Mesenchymal stem cell (in vitro differentiated cells and primary cell): Measurements from ENCODE around the gene MVD.

Experiments
- DNase-seq: peaks from one replicate; pipeline ENCODE4 v3.0.0-alpha.2; 2013
- H2AFZ ChIP-seq: one replicate; pipeline ENCODE4 v1.6.1; 2013; ENCODE audit warnings: low read depth, mild to moderate bottlenecking, control low read depth, inconsistent platforms, low read length, moderate library complexity
- H2AK5ac ChIP-seq: 2 replicates; pipeline ENCODE4 v1.6.1; 2013; ENCODE audit warnings: low read length, moderate library complexity, mild to moderate bottlenecking, inconsistent platforms; ENCODE audit not compliant: severe bottlenecking
- H2BK120ac ChIP-seq: one replicate; pipeline ENCODE4 v1.6.1; 2013; ENCODE audit warnings: low read depth, mild to moderate bottlenecking, inconsistent platforms, low read length, moderate library complexity
- H2BK12ac ChIP-seq, 2 experiments: one replicate each; pipeline ENCODE4 v1.6.1; 2013; ENCODE audit warnings: inconsistent platforms in 2 of 2, low read length in 2 of 2, mild to moderate bottlenecking in 2 of 2, moderate library complexity in 2 of 2, control low read depth in 1 of 2
- H2BK15ac ChIP-seq: one replicate; pipeline ENCODE4 v1.6.1; 2013; ENCODE audit warnings: mild to moderate bottlenecking, low read depth, inconsistent platforms; ENCODE audit not compliant: poor library complexity, severe bottlenecking
- H2BK5ac ChIP-seq: 2 replicates; pipeline ENCODE4 v1.6.1; 2013; ENCODE audit warnings: low read depth, mild to moderate bottlenecking, low read length, control low read depth, inconsistent platforms; ENCODE audit not compliant: poor library complexity, severe bottlenecking
- H3K14ac ChIP-seq, 2 experiments: one replicate each; pipeline ENCODE4 v1.6.1; 2013; ENCODE audit warnings: inconsistent platforms in 2 of 2, low read length in 2 of 2, control low read depth in 1 of 2, mild to moderate bottlenecking in 1 of 2, moderate library complexity in 1 of 2
- H3K18ac ChIP-seq, 2 experiments: one replicate each; pipeline ENCODE4 v1.6.1; 2013; ENCODE audit warnings: inconsistent platforms in 2 of 2, low read length in 2 of 2, control low read depth in 1 of 2, low read depth in 1 of 2, mild to moderate bottlenecking in 1 of 2
- H3K23ac ChIP-seq, 2 experiments: one replicate each; pipeline ENCODE4 v1.6.1; 2013; ENCODE audit warnings: inconsistent platforms in 2 of 2, low read length in 2 of 2, mild to moderate bottlenecking in 2 of 2, moderate library complexity in 2 of 2, control low read depth in 1 of 2
- H3K27ac ChIP-seq: 2 replicates; pipeline ENCODE4 v1.5.1; 2013; ENCODE audit warnings: mild to moderate bottlenecking, moderate library complexity, low read length, control low read depth, inconsistent platforms; ENCODE audit not compliant: poor library complexity, severe bottlenecking
- H3K27me3 ChIP-seq, 2 experiments: 2 replicates each; pipeline versions ENCODE4 v1.6.1 to v1.7.0; 2013; ENCODE audit warnings: low read length in 2 of 2, mild to moderate bottlenecking in 2 of 2, moderate library complexity in 2 of 2, control low read depth in 1 of 2, inconsistent platforms in 1 of 2; ENCODE audit not compliant: control insufficient read depth in 1 of 2, insufficient read depth in 1 of 2
- H3K36me3 ChIP-seq, 2 experiments: 2 replicates each; pipeline versions ENCODE4 v1.6.1 to v1.7.0; 2013; ENCODE audit warnings: low read length in 2 of 2, control low read depth in 1 of 2, inconsistent platforms in 1 of 2, low read depth in 1 of 2, mild to moderate bottlenecking in 1 of 2; ENCODE audit not compliant: insufficient read depth in 2 of 2, control insufficient read depth in 1 of 2
- H3K4ac ChIP-seq, 2 experiments: one replicate each; pipeline ENCODE4 v1.6.1; 2013; ENCODE audit warnings: inconsistent platforms in 2 of 2, low read length in 2 of 2, mild to moderate bottlenecking in 2 of 2, moderate library complexity in 2 of 2, control low read depth in 1 of 2, low read depth in 1 of 2
- H3K4me1 ChIP-seq: 2 replicates; pipeline ENCODE4 v1.6.1; 2013; ENCODE audit warnings: low read depth, low read length, control low read depth; ENCODE audit not compliant: control insufficient read depth, insufficient read depth
- H3K4me2 ChIP-seq: 2 replicates; pipeline ENCODE4 v1.6.1; 2013; ENCODE audit warnings: low read length, mild to moderate bottlenecking, inconsistent platforms; ENCODE audit not compliant: poor library complexity, severe bottlenecking
- H3K4me3 ChIP-seq, 2 experiments: 2 replicates each; pipeline versions ENCODE4 v1.5.1 to v1.7.0; 2013; ENCODE audit warnings: low read length in 2 of 2, mild to moderate bottlenecking in 2 of 2, control low read depth in 1 of 2, low read depth in 1 of 2; ENCODE audit not compliant: insufficient read depth in 1 of 2
- H3K79me1 ChIP-seq: replicated peaks from 2 replicates; pipeline ENCODE4 v1.6.1; 2013; ENCODE audit warnings: mild to moderate bottlenecking, control low read depth, low read length, inconsistent platforms; ENCODE audit not compliant: poor library complexity, severe bottlenecking
- H3K9ac ChIP-seq: 2 replicates; pipeline ENCODE4 v1.7.0; 2013; ENCODE audit warnings: mild to moderate bottlenecking, low read length, moderate library complexity
- H3K9me3 ChIP-seq: 2 replicates; pipeline ENCODE4 v1.7.0; 2013; ENCODE audit warnings: mild to moderate bottlenecking, low read length; ENCODE audit not compliant: control insufficient read depth
- H4K8ac ChIP-seq: one replicate; pipeline ENCODE4 v1.6.1; 2013; ENCODE audit warnings: inconsistent platforms, mild to moderate bottlenecking, low read length, moderate library complexity
- H4K91ac ChIP-seq: one replicate; pipeline ENCODE4 v1.6.1; 2013; ENCODE audit warnings: mild to moderate bottlenecking, low read length, inconsistent platforms
- WGBS: methylation state at CpG from one replicate; pipeline ENCODE4 v1.1.7; 2013; ENCODE audit warnings: mixed read lengths; 5-methylcytosine and 5-hydroxymethylcytosine counted together

MVD gene

GRCh38 chr16:88695753-88696152 lies 32.9 kb upstream of the MVD start:
- Histone ChIP-seq H3K79me1 (peaks cover 2% of the 10 kb centered on the region), H2AFZ (no peak overlapping the region), H3K27ac (no peak overlapping the region), H2BK5ac (no peak overlapping the region), H3K9ac (no peak overlapping the region), H2BK12ac (no peak overlapping the region), H3K4me1 (peaks cover 8% of the 10 kb centered on the region), H3K14ac (no peak overlapping the region), H2AK5ac (no peak overlapping the region), H3K23ac (no peak overlapping the region), H2BK15ac (no peak overlapping the region), H4K8ac (no peak overlapping the region), H3K27me3 (peaks cover 4 to 22% of the 10 kb centered on the region in 2 experiments), H3K4me2 (no peak overlapping the region), H3K36me3 (peaks cover 24 to 52% of the 10 kb centered on the region in 2 experiments), H3K9me3 (no peaks in the 10 kb centered on the region), H3K4ac (peak overlapping the region in 1 of 2 experiments; percentile 0), H4K91ac (no peak overlapping the region), H3K18ac (no peak overlapping the region), H2BK120ac (no peak overlapping the region), H3K4me3 (no peak overlapping the region)
- 96% methylated on average over 7 of the region's 7 CpGs for WGBS
- no peak for DNase-seq

DNA sequence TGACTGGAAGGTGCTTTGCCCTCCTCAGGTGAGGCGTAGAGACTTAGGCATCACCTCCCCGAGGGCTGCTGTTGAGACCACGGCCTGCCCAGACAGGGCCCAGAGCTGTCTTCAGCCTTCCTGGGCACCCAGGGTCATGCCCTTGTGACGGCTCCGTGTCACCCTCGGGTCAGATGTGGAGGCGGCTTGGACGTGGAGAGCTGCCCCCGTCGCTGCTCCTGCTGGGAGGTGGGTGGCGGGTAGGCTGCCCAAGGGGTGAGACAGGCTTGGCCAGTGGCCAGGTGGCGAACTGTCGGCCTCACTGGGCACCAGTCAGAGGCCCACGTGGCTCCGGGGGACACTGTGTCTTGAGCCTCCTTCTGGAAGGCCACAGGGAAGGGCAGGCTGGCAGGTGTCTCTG lies 32.3 kb upstream of the MVD start:
- H3K79me1 ChIP-seq, result no peaks in the 10 kb centered on the region
- no peak overlapping the region for H2BK12ac ChIP-seq
- H3K9ac ChIP-seq, result no peak overlapping the region
- no peak overlapping the region for H3K18ac ChIP-seq
- H3K14ac ChIP-seq, result no peak overlapping the region
- H2BK15ac ChIP-seq, result no peak overlapping the region
- no peak overlapping the region for H3K4ac ChIP-seq
- no peak overlapping the region for H4K8ac ChIP-seq
- H3K4me2 ChIP-seq, result no peak overlapping the region
- no peak for DNase-seq
- peaks cover 4% of the 10 kb centered on the region for H3K4me1 ChIP-seq
- no peak overlapping the region for H2BK5ac ChIP-seq
- no peak overlapping the region for H3K23ac ChIP-seq
- no peak overlapping the region for H2AFZ ChIP-seq
- peaks cover 9 to 27% of the 10 kb centered on the region in 2 experiments for H3K27me3 ChIP-seq
- H2BK120ac ChIP-seq, result no peak overlapping the region
- no peak overlapping the region for H4K91ac ChIP-seq
- H3K9me3 ChIP-seq, result no peaks in the 10 kb centered on the region
- H3K4me3 ChIP-seq, result no peak overlapping the region
- H3K27ac ChIP-seq, result no peak overlapping the region
- no peak overlapping the region for H2AK5ac ChIP-seq
- H3K36me3 ChIP-seq, result peaks cover 24 to 47% of the 10 kb centered on the region in 2 experiments
- WGBS, result 87% methylated on average over 15 of the region's 15 CpGs

- peaks cover 14 to 33% of the 10 kb centered on the region in 2 experiments for H3K27me3 ChIP-seq
- H4K91ac ChIP-seq, result no peak overlapping the region
- H3K4me2 ChIP-seq, result no peak overlapping the region
- no peak overlapping the region for H2BK5ac ChIP-seq
- no peak overlapping the region for H3K18ac ChIP-seq
- no peak overlapping the region for H2AK5ac ChIP-seq
- H3K23ac ChIP-seq, result no peak overlapping the region
- H2BK12ac ChIP-seq, result no peak overlapping the region
- no peaks in the 10 kb centered on the region for H3K79me1 ChIP-seq
- H3K4me1 ChIP-seq, result peaks cover 3% of the 10 kb centered on the region
- no peak overlapping the region for H2AFZ ChIP-seq
- no peak overlapping the region for H4K8ac ChIP-seq
- H2BK120ac ChIP-seq, result no peak overlapping the region
- 90% methylated on average over 37 of the region's 37 CpGs for WGBS
- H3K4me3 ChIP-seq, result no peak overlapping the region
- DNase-seq, result no peak
- H3K9me3 ChIP-seq, result no peaks in the 10 kb centered on the region
- peaks cover 18 to 39% of the 10 kb centered on the region in 2 experiments for H3K36me3 ChIP-seq
- no peak overlapping the region for H3K4ac ChIP-seq
- H3K9ac ChIP-seq, result no peak overlapping the region
- H3K14ac ChIP-seq, result no peak overlapping the region
- no peak overlapping the region for H2BK15ac ChIP-seq
- no peak overlapping the region for H3K27ac ChIP-seq
Observed at GRCh38 chr16:88694221-88695087, 31.6 kb upstream of the MVD start.

- H3K9ac ChIP-seq, result no peak overlapping the region
- no peak overlapping the region for H2AK5ac ChIP-seq
- no peaks in the 10 kb centered on the region for H3K79me1 ChIP-seq
- H3K4me1 ChIP-seq, result peaks cover 3% of the 10 kb centered on the region
- no peak overlapping the region for H3K4ac ChIP-seq
- no peak overlapping the region for H2BK120ac ChIP-seq
- no peak overlapping the region for H3K4me2 ChIP-seq
- H3K14ac ChIP-seq, result no peak overlapping the region
- no peak overlapping the region for H3K23ac ChIP-seq
- H3K36me3 ChIP-seq, result peaks cover 10 to 31% of the 10 kb centered on the region in 2 experiments
- H3K18ac ChIP-seq, result no peak overlapping the region
- H2BK12ac ChIP-seq, result no peak overlapping the region
- no peak overlapping the region for H2BK5ac ChIP-seq
- H3K4me3 ChIP-seq, result peak overlapping the region in 1 of 2 experiments; percentile 7
- H3K27ac ChIP-seq, result no peak overlapping the region
- no peak for DNase-seq
- H2BK15ac ChIP-seq, result no peak overlapping the region
- WGBS, result 90% methylated on average over 36 of the region's 39 CpGs
- no peaks in the 10 kb centered on the region for H3K9me3 ChIP-seq
- H3K27me3 ChIP-seq, result peaks cover 22 to 41% of the 10 kb centered on the region in 2 experiments
- H2AFZ ChIP-seq, result no peak overlapping the region
- H4K8ac ChIP-seq, result no peak overlapping the region
- no peak overlapping the region for H4K91ac ChIP-seq
Observed at GRCh38 chr16:88693420-88694177, 30.7 kb upstream of the MVD start.
